Activated naive CD4-positive, alpha-beta T cell treated with anti-CD3 and anti-CD28 coated beads, Interleukin-2, amount 10 ng/mL, durations not matched to agents 7 days and 5 days (primary cell): Measurements from ENCODE around the gene ADAMTS13.

Experiments used
- CTCF ChIA-PET: fragments of 350-600 bp; sonication (Branson Sonifier 250); formaldehyde crosslinking; loops from one replicate; lab custom pipeline; 2021; ENCODE audit warnings: antibody characterized with exemption; lab: Charles Lee
- DNase-seq: peaks from one replicate; pipeline ENCODE4 v3.0.0-alpha.2; 2020
- H3K27ac Mint-ChIP-seq: one replicate; pipeline ENCODE4 v1.8.0; 2021; ENCODE audit warnings: mild to moderate bottlenecking, moderate library complexity, mixed read lengths
- H3K27me3 Mint-ChIP-seq: one replicate; pipeline ENCODE4 v1.8.0; 2021; ENCODE audit warnings: mild to moderate bottlenecking, mixed read lengths
- H3K36me3 Mint-ChIP-seq: one replicate; pipeline ENCODE4 v1.8.0; 2021; ENCODE audit warnings: mixed read lengths
- H3K4me1 Mint-ChIP-seq: one replicate; pipeline ENCODE4 v1.8.0; 2021; ENCODE audit warnings: mixed read lengths
- H3K4me3 Mint-ChIP-seq: one replicate; pipeline ENCODE4 v1.8.0; 2021; ENCODE audit warnings: mild to moderate bottlenecking, moderate library complexity, mixed read lengths
- H3K9me3 Mint-ChIP-seq: one replicate; pipeline ENCODE4 v1.8.0; 2021; ENCODE audit warnings: mixed read lengths

Gene ADAMTS13

DNA sequence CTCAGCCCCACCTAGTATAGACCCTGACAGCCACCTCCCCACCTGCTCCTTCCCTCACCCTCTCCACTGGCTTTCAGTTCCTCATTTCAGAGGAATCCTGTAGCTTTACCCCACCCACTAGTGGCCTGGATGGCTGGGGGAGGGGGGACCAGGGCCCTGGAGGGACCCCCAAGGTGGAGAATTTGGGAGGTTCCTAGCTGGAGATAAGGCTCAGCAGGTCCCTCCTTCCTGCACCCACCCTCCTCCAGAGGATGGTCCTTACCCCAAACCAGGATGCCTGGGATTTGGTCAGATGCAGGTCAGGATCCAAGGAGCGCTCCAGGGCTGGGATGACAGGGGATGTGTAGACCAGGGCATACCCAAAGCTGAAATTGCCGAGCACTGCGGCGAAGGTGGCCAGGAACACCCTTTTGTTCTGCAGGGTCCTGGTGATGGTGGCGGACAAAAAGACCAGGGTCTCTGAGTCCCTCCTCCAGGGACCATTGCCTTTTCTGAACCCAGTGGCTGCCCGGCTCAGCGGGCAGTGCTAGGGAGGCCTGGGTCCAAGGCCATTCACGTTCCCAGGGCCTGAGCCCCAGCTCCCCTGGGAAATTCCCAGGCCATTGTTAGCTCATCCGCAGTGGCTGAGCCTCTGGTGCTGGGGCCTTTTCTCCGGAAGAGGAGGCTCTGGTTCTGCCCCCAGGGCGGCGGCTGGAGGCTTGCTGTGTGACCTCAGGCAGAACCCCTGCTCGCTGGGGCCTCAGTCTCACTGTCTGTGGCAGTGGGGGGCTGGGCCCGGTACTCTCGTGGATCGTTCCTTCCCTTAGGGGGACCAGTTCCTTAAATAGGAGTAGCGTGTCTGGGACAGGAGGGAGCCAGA, 56.1 kb downstream of the ADAMTS13 start:
- Mint-ChIP-seq H3K27ac (no peak overlapping the region), H3K9me3 (no peaks in the 10 kb centered on the region), H3K27me3 (peaks cover 43% of the 10 kb centered on the region), H3K4me3 (peak overlapping the region; percentile 57), H3K36me3 (no peaks in the 10 kb centered on the region), H3K4me1 (peaks cover 12% of the 10 kb centered on the region)
- DNase-seq, result no peak
- CTCF ChIA-PET, result interaction anchor here (0.7 to 1.5 kb wide), 2 partner anchors 292 to 295 kb away, joined by 3 to 4 read pairs; no protein-coding TSS in a partner anchor

DNA sequence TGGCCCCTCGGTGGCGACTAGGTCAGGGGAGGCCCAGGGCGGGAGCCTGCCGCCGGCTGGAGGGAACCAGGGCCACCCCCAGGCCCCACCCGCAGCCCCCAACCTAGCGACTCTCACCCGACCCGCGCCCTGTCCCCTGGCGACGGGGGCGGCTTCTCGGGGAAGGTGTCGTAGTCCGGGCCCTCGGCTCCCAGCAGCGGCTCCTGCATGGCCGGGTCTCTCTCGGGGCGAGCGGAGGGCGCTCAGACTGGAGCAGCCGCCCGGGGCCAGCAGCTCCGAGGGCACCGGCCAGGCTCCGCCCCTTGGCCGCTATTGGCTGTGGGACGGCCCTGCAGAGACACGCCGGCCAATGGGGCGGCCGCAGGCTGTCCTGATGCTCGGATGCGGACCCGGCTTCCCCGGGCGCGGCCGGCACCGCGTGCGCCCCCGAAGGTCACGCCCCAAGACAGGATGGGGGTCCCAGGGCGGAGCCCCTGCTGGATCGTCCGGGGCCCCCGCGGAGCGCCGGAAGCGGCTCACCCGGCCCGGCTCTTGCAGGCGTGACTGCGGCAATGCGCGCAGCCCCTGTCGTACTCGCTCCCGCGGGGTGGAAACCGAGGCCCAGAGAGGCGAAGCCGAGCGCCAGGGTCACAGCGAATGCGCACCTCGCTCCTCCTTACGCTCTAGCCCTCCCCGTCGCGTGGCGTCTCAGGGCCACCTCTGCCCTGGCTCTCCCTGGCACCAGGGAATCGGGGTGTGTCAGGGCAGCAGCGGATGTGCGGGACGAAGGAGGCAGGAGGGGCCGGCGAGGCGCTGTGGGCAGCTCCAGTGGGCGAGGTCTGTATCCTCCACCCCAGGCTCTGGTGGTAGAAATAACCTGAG, 56.9 kb downstream of the ADAMTS13 start, which contains the start of gene SLC2A6:
Gene SLC2A6 (minus strand): TSS at position 249 of the 861 bp plus-strand sequence. CDS start 40 bp downstream, at position 209.
- Mint-ChIP-seq H3K9me3 (no peaks in the 10 kb centered on the region), H3K27me3 (peaks cover 48% of the 10 kb centered on the region), H3K36me3 (no peaks in the 10 kb centered on the region), H3K4me1 (peaks cover 10% of the 10 kb centered on the region), H3K27ac (peak within 1 kb of the TSS; percentile 28), H3K4me3 (peak within 1 kb of the TSS; percentile 57)
- peak; percentile 91 for DNase-seq
- CTCF ChIA-PET, result interaction anchor here (0.7 kb wide), 1 partner anchor 293 kb away, joined by 3 read pairs; no protein-coding TSS in a partner anchor

GRCh38 chr9:133483611-133484010, 61.4 kb downstream of the ADAMTS13 start:
- Mint-ChIP-seq H3K27ac (no peak overlapping the region), H3K36me3 (no peaks in the 10 kb centered on the region), H3K27me3 (peaks cover 47% of the 10 kb centered on the region), H3K4me1 (peaks cover 18% of the 10 kb centered on the region), H3K9me3 (no peaks in the 10 kb centered on the region), H3K4me3 (no peak overlapping the region)
- DNase-seq, result no peak
- CTCF ChIA-PET, result interaction anchor here (0.6 kb wide), 2 partner anchors 144 to 186 kb away, joined by 3 to 4 read pairs; no protein-coding TSS in a partner anchor

DNA sequence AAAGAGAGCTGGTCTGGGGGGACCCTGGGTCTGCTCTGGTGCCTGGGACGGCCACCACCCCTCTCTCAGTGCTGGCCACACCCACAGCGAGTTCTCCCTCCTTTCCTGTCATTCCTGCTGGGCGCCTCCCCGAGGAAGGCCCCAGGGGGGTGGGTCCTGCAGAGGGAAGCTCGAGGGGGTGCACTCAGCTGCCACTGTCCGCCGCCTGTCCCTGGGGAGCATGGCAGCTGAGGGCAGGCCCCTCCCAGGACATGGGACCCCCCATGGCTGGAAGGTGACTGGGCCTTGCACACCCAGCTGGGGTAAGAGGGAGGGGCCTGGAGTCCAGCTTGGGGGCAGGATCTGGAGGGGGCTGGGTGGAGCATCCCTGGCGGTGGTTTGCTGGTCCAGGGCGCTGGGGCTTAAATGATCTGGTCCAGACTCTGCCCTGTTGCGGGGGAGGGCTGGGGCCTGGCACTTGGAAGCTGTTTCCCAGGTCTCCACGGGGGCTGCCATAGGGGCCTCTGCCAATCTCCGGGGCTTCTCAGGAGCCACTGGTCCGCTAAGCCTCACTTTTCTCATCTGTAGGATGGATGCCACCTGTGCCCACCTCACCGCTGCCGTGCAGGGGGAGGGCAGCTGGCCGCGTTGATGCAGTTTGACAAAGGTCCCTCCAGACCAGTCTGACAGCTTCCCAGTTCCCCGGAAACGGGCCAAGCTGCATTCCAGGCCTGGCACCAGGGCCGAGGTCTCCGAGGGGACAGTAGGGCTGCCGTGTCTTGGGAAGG, 62.7 kb downstream of the ADAMTS13 start:
- Mint-ChIP-seq H3K4me1 (peaks cover 12% of the 10 kb centered on the region), H3K27ac (no peak overlapping the region), H3K9me3 (no peaks in the 10 kb centered on the region), H3K36me3 (no peaks in the 10 kb centered on the region), H3K4me3 (no peak overlapping the region), H3K27me3 (peaks cover 41% of the 10 kb centered on the region)
- CTCF ChIA-PET, result interaction anchor here (0.7 to 3.6 kb wide), 8 partner anchors 26 to 463 kb away, joined by 3 to 39 read pairs (median 3); partner anchors contain the start of gene CACFD1
- no peak for DNase-seq

DNA sequence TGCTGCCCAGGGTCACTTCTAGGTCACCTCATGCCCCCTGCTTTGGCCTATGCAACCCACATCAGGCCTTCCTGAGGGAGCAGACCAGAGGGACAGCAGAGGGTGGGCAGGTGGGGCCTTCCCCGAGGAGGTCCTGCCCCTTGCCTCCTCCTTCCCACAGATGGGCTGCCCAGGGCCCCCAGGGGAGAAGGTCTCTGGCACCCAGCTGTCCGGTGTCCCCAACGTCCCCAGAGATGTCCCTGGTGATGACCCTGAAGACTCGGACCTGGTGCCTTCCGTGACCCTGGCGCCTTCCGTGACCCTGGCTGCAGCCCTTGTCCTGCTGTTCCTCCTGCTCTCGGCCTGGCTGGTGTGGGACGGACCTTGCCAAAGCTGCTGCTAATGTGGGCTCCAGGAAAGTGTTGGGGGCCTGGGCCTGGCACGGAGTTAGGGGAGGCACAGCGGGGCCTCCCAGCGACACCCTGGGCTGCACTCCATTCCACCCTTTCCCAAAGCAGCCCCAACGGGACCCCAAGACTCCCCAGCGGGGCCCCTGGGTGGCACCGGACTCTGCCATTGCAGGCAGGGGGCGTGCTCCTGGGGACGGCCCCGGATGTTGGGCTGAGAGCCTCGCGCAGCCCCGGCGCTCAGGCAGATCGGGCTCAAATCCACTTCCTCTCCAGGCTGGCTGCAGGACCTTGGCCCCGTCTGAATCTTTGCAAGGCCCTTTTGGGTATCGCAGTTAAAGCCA, 63.5 kb downstream of the ADAMTS13 start:
- CTCF ChIA-PET, result interaction anchor here (0.7 to 3.6 kb wide), 14 partner anchors 9 to 463 kb away, joined by 3 to 39 read pairs (median 3); partner anchors contain the start of gene CACFD1
- no peaks in the 10 kb centered on the region for H3K9me3 Mint-ChIP-seq
- no peak overlapping the region for H3K27ac Mint-ChIP-seq
- H3K4me3 Mint-ChIP-seq, result no peak overlapping the region
- H3K27me3 Mint-ChIP-seq, result peaks cover 42% of the 10 kb centered on the region
- H3K36me3 Mint-ChIP-seq, result no peaks in the 10 kb centered on the region
- peaks cover 10% of the 10 kb centered on the region for H3K4me1 Mint-ChIP-seq
- peak; percentile 38 for DNase-seq

- Mint-ChIP-seq H3K4me3 (no peak overlapping the region), H3K9me3 (no peaks in the 10 kb centered on the region), H3K36me3 (no peaks in the 10 kb centered on the region), H3K27ac (no peak overlapping the region), H3K4me1 (peaks cover 10% of the 10 kb centered on the region), H3K27me3 (peaks cover 33% of the 10 kb centered on the region)
- DNase-seq, result no peak
- CTCF ChIA-PET, result interaction anchor here (1.2 to 3.6 kb wide), 8 partner anchors 7 to 306 kb away, joined by 3 to 39 read pairs (median 6); no protein-coding TSS in a partner anchor
Measured at GRCh38 chr9:133487331-133487725, 65.2 kb downstream of the ADAMTS13 start.

GRCh38 chr9:133488686-133489252, 66.6 kb downstream of the ADAMTS13 start:
- H3K4me3 Mint-ChIP-seq, result no peak overlapping the region
- H3K4me1 Mint-ChIP-seq, result peaks cover 10% of the 10 kb centered on the region
- CTCF ChIA-PET, result interaction anchor here (0.6 to 1.1 kb wide), 4 partner anchors 8 to 467 kb away, joined by 3 to 4 read pairs (median 3); no protein-coding TSS in a partner anchor
- no peaks in the 10 kb centered on the region for H3K36me3 Mint-ChIP-seq
- H3K9me3 Mint-ChIP-seq, result no peaks in the 10 kb centered on the region
- H3K27ac Mint-ChIP-seq, result no peak overlapping the region
- peaks cover 23% of the 10 kb centered on the region for H3K27me3 Mint-ChIP-seq
- no peak for DNase-seq

- no peak for DNase-seq
- no peaks in the 10 kb centered on the region for H3K36me3 Mint-ChIP-seq
- no peaks in the 10 kb centered on the region for H3K9me3 Mint-ChIP-seq
- CTCF ChIA-PET, result interaction anchor here (1.1 kb wide), 1 partner anchor 9 kb away, joined by 3 read pairs; no protein-coding TSS in a partner anchor
- H3K4me3 Mint-ChIP-seq, result no peak overlapping the region
- peaks cover 19% of the 10 kb centered on the region for H3K27me3 Mint-ChIP-seq
- H3K27ac Mint-ChIP-seq, result no peak overlapping the region
- H3K4me1 Mint-ChIP-seq, result peaks cover 10% of the 10 kb centered on the region
Measured at GRCh38 chr9:133489253-133490190, 67.4 kb downstream of the ADAMTS13 start.

- CTCF ChIA-PET, result interaction anchor here (1.1 kb wide), 1 partner anchor 9 kb away, joined by 3 read pairs; no protein-coding TSS in a partner anchor
- H3K4me3 Mint-ChIP-seq, result no peak overlapping the region
- H3K27me3 Mint-ChIP-seq, result peaks cover 17% of the 10 kb centered on the region
- H3K4me1 Mint-ChIP-seq, result peaks cover 10% of the 10 kb centered on the region
- DNase-seq, result no peak
- H3K36me3 Mint-ChIP-seq, result no peaks in the 10 kb centered on the region
- H3K9me3 Mint-ChIP-seq, result no peaks in the 10 kb centered on the region
- no peak overlapping the region for H3K27ac Mint-ChIP-seq
Measured at GRCh38 chr9:133490201-133490681, 68.1 kb downstream of the ADAMTS13 start.

DNA sequence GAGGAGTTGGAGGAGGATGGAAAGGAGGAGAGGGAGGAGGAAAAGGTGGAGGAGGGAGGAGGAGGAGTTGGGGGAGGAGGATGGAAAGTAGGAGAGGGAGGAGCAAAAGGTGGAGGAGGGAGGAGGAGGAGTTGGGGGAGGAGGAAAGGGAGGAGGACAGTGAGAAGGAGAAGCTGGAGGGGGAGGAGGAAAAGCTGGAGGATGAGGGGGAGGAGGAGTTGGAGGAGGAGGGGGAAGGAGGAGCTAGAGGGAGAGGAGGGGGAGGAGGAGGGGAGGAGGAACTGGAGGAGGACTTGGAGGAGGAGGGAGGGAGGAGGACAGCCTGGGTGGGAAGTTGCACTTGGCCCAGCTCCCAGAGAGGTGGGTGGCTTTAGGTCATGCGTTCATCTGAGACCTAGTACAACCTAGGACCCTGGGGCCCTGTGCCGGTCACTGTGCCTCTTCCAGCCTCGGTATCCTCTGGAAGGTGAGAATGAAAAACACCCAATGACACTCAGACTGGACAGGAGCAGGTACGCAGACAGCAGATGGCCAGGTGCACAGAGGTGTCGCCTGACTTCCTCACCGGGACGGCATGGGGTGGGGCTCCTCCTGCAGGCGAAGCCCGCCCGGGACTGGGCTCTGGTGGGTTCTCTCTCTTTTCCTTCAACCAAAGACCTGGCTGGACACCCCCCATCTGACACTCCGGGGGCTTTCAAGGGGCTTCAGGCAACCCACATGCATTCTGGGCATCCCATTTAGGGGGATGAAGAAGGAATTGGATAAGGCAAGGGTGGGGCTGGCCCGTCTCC, 68.9 kb downstream of the ADAMTS13 start:
- Mint-ChIP-seq H3K9me3 (no peaks in the 10 kb centered on the region), H3K36me3 (no peaks in the 10 kb centered on the region), H3K27me3 (peaks cover 17% of the 10 kb centered on the region), H3K4me3 (no peak overlapping the region), H3K27ac (no peak overlapping the region), H3K4me1 (peaks cover 9% of the 10 kb centered on the region)
- DNase-seq, result no peak
- CTCF ChIA-PET, result interaction anchor here (0.6 to 1.3 kb wide), 2 partner anchors 305 kb away, joined by 4 read pairs; no protein-coding TSS in a partner anchor

GRCh38 chr9:133491656-133491925, 69.4 kb downstream of the ADAMTS13 start:
- Mint-ChIP-seq H3K4me3 (no peak overlapping the region), H3K9me3 (no peaks in the 10 kb centered on the region), H3K36me3 (no peaks in the 10 kb centered on the region), H3K27me3 (peaks cover 17% of the 10 kb centered on the region), H3K27ac (no peak overlapping the region), H3K4me1 (peaks cover 3% of the 10 kb centered on the region)
- CTCF ChIA-PET, result interaction anchor here (1.3 kb wide), 1 partner anchor 305 kb away, joined by 4 read pairs; no protein-coding TSS in a partner anchor
- no peak for DNase-seq
